B cell (primary cell): ENCODE data around the gene GLOD4.

Source experiments
- EZH2 ChIP-seq: IDR thresholded peaks from 2 replicates; pipeline ENCODE4 v1.6.1; 2012; ENCODE audit warnings: borderline replicate concordance, low read depth, mild to moderate bottlenecking, moderate library complexity, low read length; ENCODE audit not compliant: insufficient read depth, poor library complexity, severe bottlenecking
- TF ChIP-seq, protein P1 (sequence below): fragments of 200-600 bp; IDR thresholded peaks from one replicate; pipeline ENCODE4 v1.8.0; 2022; ENCODE audit warnings: antibody characterized with exemption, mild to moderate bottlenecking

DNA sequence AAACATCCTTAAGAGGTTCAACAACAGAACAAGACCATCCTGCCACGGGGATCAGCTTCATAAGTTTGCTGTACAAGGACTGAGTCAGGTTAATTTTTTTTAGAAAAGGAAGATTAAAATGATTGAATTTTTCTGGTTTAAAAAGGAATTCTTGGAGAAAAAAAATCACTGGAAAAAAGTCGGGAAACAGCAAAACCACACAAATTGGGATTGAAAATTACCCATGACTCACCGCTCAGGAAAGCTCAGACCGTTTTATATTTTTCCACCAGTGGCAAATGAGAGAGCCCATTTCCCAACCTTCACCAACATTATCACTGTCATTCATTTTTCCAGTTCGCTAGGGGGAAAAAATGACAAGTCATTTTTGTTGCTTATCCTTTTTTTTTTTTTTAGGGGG, 46.7 kb upstream of the GLOD4 start:
- TF ChIP-seq, protein P1, sequence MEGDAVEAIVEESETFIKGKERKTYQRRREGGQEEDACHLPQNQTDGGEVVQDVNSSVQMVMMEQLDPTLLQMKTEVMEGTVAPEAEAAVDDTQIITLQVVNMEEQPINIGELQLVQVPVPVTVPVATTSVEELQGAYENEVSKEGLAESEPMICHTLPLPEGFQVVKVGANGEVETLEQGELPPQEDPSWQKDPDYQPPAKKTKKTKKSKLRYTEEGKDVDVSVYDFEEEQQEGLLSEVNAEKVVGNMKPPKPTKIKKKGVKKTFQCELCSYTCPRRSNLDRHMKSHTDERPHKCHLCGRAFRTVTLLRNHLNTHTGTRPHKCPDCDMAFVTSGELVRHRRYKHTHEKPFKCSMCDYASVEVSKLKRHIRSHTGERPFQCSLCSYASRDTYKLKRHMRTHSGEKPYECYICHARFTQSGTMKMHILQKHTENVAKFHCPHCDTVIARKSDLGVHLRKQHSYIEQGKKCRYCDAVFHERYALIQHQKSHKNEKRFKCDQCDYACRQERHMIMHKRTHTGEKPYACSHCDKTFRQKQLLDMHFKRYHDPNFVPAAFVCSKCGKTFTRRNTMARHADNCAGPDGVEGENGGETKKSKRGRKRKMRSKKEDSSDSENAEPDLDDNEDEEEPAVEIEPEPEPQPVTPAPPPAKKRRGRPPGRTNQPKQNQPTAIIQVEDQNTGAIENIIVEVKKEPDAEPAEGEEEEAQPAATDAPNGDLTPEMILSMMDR, result no peak
- TF ChIP-seq EZH2, result no peak
